NCI-H2171 treated with DMSO at 0.1 percent for 48 hours (cell line): Measurements from ENCODE around the gene CLDN10.
"Not testable (repeated sequence)": the region's sequence is repeated elsewhere in the genome, so short reads cannot be mapped to it uniquely, and the experiment has no call there.

Source experiments
- DNase-seq: peaks from one replicate; lab custom pipeline; 2025; lab: John Stamatoyannopoulos, UW

CLDN10 gene

GRCh38 chr13:95552539-95553441 lies at the start of gene CLDN10:
TSS of gene CLDN10 (plus strand) at chr13:95552720. CDS start at chr13:95552754, 34 bp downstream.
- DNase-seq, result no peak

- DNase-seq, result no peak
Observed at GRCh38 chr13:95503662-95504061, 48.9 kb upstream of the CLDN10 start.

GRCh38 chr13:95505265-95505664 lies 47.3 kb upstream of the CLDN10 start:
- no peak for DNase-seq

- DNase-seq, result no peak
Observed at GRCh38 chr13:95505986-95506385, 46.5 kb upstream of the CLDN10 start.

- no peak for DNase-seq
Observed at GRCh38 chr13:95507991-95508390, 44.5 kb upstream of the CLDN10 start.

GRCh38 chr13:95508996-95509395 lies 43.5 kb upstream of the CLDN10 start:
- DNase-seq, result no peak

GRCh38 chr13:95509521-95510310 lies 42.8 kb upstream of the CLDN10 start:
- DNase-seq, result no peak

GRCh38 chr13:95510950-95511349 lies 41.6 kb upstream of the CLDN10 start:
- no peak for DNase-seq

- no peak for DNase-seq
Observed at GRCh38 chr13:95512424-95512823, 40.1 kb upstream of the CLDN10 start.

- no peak for DNase-seq
Observed at GRCh38 chr13:95512957-95513356, 39.6 kb upstream of the CLDN10 start.

GRCh38 chr13:95515606-95516005 lies 36.9 kb upstream of the CLDN10 start:
- DNase-seq, result not testable (repeated sequence)

- no peak for DNase-seq
Observed at GRCh38 chr13:95516021-95516420, 36.5 kb upstream of the CLDN10 start.

- DNase-seq, result no peak
Observed at GRCh38 chr13:95516492-95516891, 36.0 kb upstream of the CLDN10 start.

GRCh38 chr13:95523598-95523997 lies 28.9 kb upstream of the CLDN10 start:
- DNase-seq, result no peak

GRCh38 chr13:95524264-95524901 lies 28.1 kb upstream of the CLDN10 start:
- DNase-seq, result no peak

GRCh38 chr13:95527955-95528354 lies 24.6 kb upstream of the CLDN10 start:
- no peak for DNase-seq

- peak; percentile 31 for DNase-seq
Observed at GRCh38 chr13:95530178-95530577, 22.3 kb upstream of the CLDN10 start.

GRCh38 chr13:95533545-95534160 lies 18.9 kb upstream of the CLDN10 start:
- no peak for DNase-seq

- DNase-seq, result no peak
Observed at GRCh38 chr13:95535243-95535642, 17.3 kb upstream of the CLDN10 start.

GRCh38 chr13:95536632-95537241 lies 15.8 kb upstream of the CLDN10 start:
- DNase-seq, result peak; percentile 29

GRCh38 chr13:95540888-95541287 lies 11.6 kb upstream of the CLDN10 start:
- no peak for DNase-seq

- DNase-seq, result no peak
Observed at GRCh38 chr13:95541308-95541707, 11.2 kb upstream of the CLDN10 start.
